ENCODE measurements around the gene ZNF445. TPM values are rescaled to one million over a fixed set of nuclear protein-coding genes. Genes with fewer than 3 reads are reported as not detected.

Gene ZNF445
- total and polyA plus RNA-seq, 4 experiments from 2014 or later = 0.57 to 31.5 (median 16.9) TPM

DNA sequence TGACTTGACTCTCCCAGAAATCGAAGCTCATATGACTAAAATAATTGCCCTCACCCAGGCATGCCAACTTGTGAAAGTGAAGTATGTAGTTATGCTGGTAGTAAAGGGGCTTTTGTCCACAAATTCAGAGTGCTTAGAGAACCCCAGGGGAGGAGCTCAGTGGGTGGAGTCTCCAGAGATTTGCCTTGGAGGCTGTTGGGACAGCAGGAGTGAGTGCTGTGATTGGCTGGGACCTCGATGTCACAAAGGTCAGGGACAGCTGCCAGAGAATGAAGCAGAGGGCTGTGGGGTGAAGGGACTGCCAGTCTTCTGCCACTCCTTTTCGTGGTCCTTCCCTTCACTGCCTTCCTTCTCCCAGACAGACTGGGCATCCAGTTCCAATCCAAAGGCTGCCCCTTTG is 49.8 kb downstream of the ZNF445 start:
- POLR2A ChIA-PET (ENCODE audit: partially characterized antibody) = no interaction called here
- no peaks in the 10 kb centered on the region for H3K36me3 ChIP-seq (ENCODE audit: insufficient read depth, low read length)
- no peaks in the 10 kb centered on the region for H3K4me1 Mint-ChIP-seq
- intact Hi-C loops (cut with micrococcal nuclease) = no loop called here
- H3K27ac ChIP-seq (ENCODE audit: low read depth, low read length) = no peak overlapping the region
- H3K4me3 Mint-ChIP-seq = no peak overlapping the region
- no peaks in the 10 kb centered on the region for H3K27me3 ChIP-seq (ENCODE audit: insufficient read depth, low read length)
- H3K9me3 Mint-ChIP-seq = no peaks in the 10 kb centered on the region
- DNase-seq = no peak
- H3K4me1 ChIP-seq (ENCODE audit: insufficient read depth, low read length) = no peaks in the 10 kb centered on the region
- CTCF ChIA-PET (ENCODE audit: partially characterized antibody) = no interaction called here
- H3K36me3 Mint-ChIP-seq = no peaks in the 10 kb centered on the region
- no peaks in the 10 kb centered on the region for H3K9me3 ChIP-seq (ENCODE audit: control insufficient read depth in 1 of 2, low read length in 2 of 2)
- peaks cover 4 to 5% of the 10 kb centered on the region in 2 donors for H3K27me3 Mint-ChIP-seq
- H3K4me3 ChIP-seq (ENCODE audit: low read length in 2 of 2) = no peak overlapping the region
- H3K27ac Mint-ChIP-seq = no peak overlapping the region

DNA sequence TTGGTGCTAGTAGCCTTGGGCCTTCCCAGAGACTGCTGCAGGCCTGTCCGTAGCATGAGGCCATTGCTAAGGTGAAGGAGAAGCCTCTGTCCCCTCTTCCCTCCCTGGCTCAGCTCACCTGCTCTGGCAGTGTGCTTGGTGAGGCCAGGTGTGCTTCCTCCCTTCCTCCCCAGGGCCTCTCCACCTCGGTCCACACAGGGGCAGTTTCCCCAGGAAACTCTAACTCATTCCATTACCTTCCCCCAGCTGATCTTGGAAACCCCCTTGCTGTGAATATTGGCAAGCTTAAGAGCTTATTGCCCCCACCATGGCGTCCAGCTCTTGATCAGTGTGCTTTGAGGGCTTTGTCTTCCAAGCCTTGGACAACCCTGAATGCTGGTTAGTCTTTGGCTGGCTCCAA is 52.7 kb downstream of the ZNF445 start:
- Histone ChIP-seq H3K4me3 (ENCODE audit: low read length in 2 of 2) (no peak overlapping the region), H3K9me3 (ENCODE audit: control insufficient read depth in 1 of 2, low read length in 2 of 2) (no peaks in the 10 kb centered on the region), H3K27ac (ENCODE audit: low read depth, low read length) (no peak overlapping the region), H3K36me3 (ENCODE audit: insufficient read depth, low read length) (no peaks in the 10 kb centered on the region), H3K27me3 (ENCODE audit: insufficient read depth, low read length) (no peaks in the 10 kb centered on the region), H3K4me1 (ENCODE audit: insufficient read depth, low read length) (no peaks in the 10 kb centered on the region)
- intact Hi-C loops (cut with micrococcal nuclease) = no loop called here
- CTCF ChIA-PET (ENCODE audit: partially characterized antibody) = no interaction called here
- no peak for DNase-seq
- H3K9me3 Mint-ChIP-seq = no peaks in the 10 kb centered on the region
- POLR2A ChIA-PET (ENCODE audit: partially characterized antibody) = no interaction called here
- H3K4me3 Mint-ChIP-seq = no peak overlapping the region
- peaks cover 4 to 5% of the 10 kb centered on the region in 2 donors for H3K27me3 Mint-ChIP-seq
- H3K4me1 Mint-ChIP-seq = no peaks in the 10 kb centered on the region
- H3K27ac Mint-ChIP-seq = no peak overlapping the region
- H3K36me3 Mint-ChIP-seq = no peaks in the 10 kb centered on the region

DNA sequence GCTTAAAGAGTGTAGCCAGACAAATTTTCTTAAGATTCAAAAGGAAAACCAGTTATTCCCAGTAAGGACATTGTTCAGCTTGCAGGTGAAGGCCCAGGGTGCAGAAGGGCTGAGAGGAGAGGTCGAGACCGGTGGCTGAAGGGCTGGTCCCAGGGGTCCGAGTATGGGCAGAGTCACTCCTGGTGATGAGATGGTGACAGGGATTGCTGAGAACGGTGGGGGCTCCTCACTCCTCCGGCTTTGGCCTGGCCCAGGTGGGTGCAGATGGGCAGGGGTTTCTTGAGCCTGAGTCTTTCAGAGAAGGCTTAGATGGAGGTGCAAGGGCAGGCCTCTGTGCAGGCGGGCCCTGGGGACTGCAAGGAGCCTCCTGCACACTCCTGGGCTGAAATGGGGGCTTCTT is 56.2 kb downstream of the ZNF445 start:
- CTCF ChIA-PET (ENCODE audit: partially characterized antibody) = no interaction called here

DNA sequence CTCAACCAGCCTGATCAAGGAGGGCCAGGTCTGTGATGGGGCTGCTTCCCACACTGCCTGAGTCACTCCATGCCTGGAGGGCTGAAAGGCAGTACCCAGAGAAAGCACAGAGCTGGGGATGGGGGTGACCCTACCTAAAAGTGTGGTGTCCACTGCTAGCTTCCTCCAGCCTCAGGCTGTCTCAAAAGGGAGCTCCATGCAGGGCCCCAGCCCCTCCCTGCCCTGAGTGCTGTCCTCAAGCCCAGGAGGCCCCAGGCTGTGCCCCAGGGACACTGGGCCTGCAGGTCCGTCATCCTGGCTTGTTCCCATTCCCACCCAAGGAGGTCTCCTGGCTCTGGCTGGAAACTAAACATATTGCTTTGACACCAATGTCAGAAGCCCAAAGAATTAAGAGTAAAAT is 56.8 kb downstream of the ZNF445 start:
- peaks cover 0 to 2% (median 0%) of the 10 kb centered on the region in 8 donors for H3K9me3 Mint-ChIP-seq
- H3K4me3 Mint-ChIP-seq = no peak overlapping the region
- intact Hi-C loops (cut with micrococcal nuclease) = no loop called here
- Histone ChIP-seq H3K27ac (ENCODE audit: low read depth, low read length) (no peak overlapping the region), H3K9me3 (ENCODE audit: control insufficient read depth in 1 of 2, low read length in 2 of 2) (no peaks in the 10 kb centered on the region), H3K4me1 (ENCODE audit: insufficient read depth, low read length) (no peaks in the 10 kb centered on the region), H3K36me3 (ENCODE audit: insufficient read depth, low read length) (no peaks in the 10 kb centered on the region), H3K4me3 (ENCODE audit: low read length in 2 of 2) (no peak overlapping the region), H3K27me3 (ENCODE audit: insufficient read depth, low read length) (no peaks in the 10 kb centered on the region)
- ChIA-PET POLR2A (ENCODE audit: partially characterized antibody) (no interaction called here), CTCF (ENCODE audit: partially characterized antibody) (no interaction called here)
- H3K4me1 Mint-ChIP-seq = no peaks in the 10 kb centered on the region
- no peaks in the 10 kb centered on the region for H3K36me3 Mint-ChIP-seq
- DNase-seq = no peak
- peaks cover 3% of the 10 kb centered on the region in 2 donors for H3K27me3 Mint-ChIP-seq
- H3K27ac Mint-ChIP-seq = no peak overlapping the region

More for the DNA sequence above, 56.2 kb downstream of the ZNF445 start:
- H3K27ac ChIP-seq (ENCODE audit: low read depth, low read length) = no peak overlapping the region
- no peak overlapping the region for H3K4me3 ChIP-seq (ENCODE audit: low read length in 2 of 2)
- no peak overlapping the region for H3K4me3 Mint-ChIP-seq
- no peaks in the 10 kb centered on the region for H3K9me3 ChIP-seq (ENCODE audit: control insufficient read depth in 1 of 2, low read length in 2 of 2)
- POLR2A ChIA-PET (ENCODE audit: partially characterized antibody) = no interaction called here
- H3K4me1 ChIP-seq (ENCODE audit: insufficient read depth, low read length) = no peaks in the 10 kb centered on the region
- H3K4me1 Mint-ChIP-seq = no peaks in the 10 kb centered on the region
- H3K27ac Mint-ChIP-seq = peak overlapping the region in 1 of 7 donors; percentile 71
- H3K36me3 Mint-ChIP-seq = no peaks in the 10 kb centered on the region
- H3K27me3 Mint-ChIP-seq = peaks cover 3% of the 10 kb centered on the region in 2 donors
- no peak for DNase-seq
- H3K9me3 Mint-ChIP-seq = peaks cover 0 to 2% (median 0%) of the 10 kb centered on the region in 8 donors
- intact Hi-C loops (cut with micrococcal nuclease) = no loop called here
- no peaks in the 10 kb centered on the region for H3K36me3 ChIP-seq (ENCODE audit: insufficient read depth, low read length)
- H3K27me3 ChIP-seq (ENCODE audit: insufficient read depth, low read length) = no peaks in the 10 kb centered on the region

DNA sequence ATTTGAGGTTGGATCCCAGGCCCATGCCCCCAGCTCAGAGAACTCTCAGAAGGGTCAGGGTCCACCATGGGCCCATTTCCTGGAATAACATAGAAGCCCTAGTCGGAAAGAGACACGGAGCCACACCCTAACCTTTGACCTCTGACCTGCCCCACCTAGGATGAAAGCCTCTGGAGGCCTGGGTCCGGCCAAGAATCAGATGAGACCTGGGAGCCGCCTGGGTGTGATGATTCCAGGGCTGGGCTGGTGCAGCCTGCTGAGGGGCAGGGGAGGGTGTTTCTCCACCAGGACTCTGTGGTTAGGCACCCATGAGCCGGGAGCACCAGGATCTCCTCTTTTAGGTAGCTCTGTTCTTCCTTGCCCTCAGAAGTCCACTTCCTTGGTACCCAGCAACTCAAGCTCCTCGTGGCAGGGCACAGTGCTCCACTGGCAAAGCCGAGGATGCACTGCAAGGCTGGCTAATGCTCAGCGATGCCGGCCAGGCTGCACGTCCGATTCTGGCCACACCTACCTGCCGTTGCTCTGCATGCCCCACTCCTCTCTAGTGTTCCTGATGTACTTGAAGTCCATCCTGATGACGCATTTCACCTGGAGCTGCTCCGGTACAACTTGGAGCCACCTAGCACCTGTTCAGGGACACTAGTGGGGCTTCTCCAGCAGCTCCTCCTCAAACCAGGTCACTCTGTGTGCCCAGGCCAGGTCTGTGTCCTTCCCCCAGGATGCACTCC is 57.4 kb downstream of the ZNF445 start:
- no peaks in the 10 kb centered on the region for H3K27me3 ChIP-seq (ENCODE audit: insufficient read depth, low read length)
- peaks cover 0 to 2% (median 0%) of the 10 kb centered on the region in 8 donors for H3K9me3 Mint-ChIP-seq
- peak overlapping the region in 1 of 7 donors; percentile 36 for H3K27ac Mint-ChIP-seq
- H3K9me3 ChIP-seq (ENCODE audit: control insufficient read depth in 1 of 2, low read length in 2 of 2) = no peaks in the 10 kb centered on the region
- no peak for DNase-seq
- no peak overlapping the region for H3K27ac ChIP-seq (ENCODE audit: low read depth, low read length)
- peaks cover 2 to 3% of the 10 kb centered on the region in 2 donors for H3K27me3 Mint-ChIP-seq
- intact Hi-C loops (cut with micrococcal nuclease) = no loop called here
- ChIA-PET POLR2A (ENCODE audit: partially characterized antibody) (no interaction called here), CTCF (ENCODE audit: partially characterized antibody) (no interaction called here)
- H3K4me1 ChIP-seq (ENCODE audit: insufficient read depth, low read length) = no peaks in the 10 kb centered on the region
- H3K4me3 ChIP-seq (ENCODE audit: low read length in 2 of 2) = no peak overlapping the region
- no peaks in the 10 kb centered on the region for H3K36me3 Mint-ChIP-seq
- no peak overlapping the region for H3K4me3 Mint-ChIP-seq
- no peaks in the 10 kb centered on the region for H3K36me3 ChIP-seq (ENCODE audit: insufficient read depth, low read length)
- no peaks in the 10 kb centered on the region for H3K4me1 Mint-ChIP-seq

DNA sequence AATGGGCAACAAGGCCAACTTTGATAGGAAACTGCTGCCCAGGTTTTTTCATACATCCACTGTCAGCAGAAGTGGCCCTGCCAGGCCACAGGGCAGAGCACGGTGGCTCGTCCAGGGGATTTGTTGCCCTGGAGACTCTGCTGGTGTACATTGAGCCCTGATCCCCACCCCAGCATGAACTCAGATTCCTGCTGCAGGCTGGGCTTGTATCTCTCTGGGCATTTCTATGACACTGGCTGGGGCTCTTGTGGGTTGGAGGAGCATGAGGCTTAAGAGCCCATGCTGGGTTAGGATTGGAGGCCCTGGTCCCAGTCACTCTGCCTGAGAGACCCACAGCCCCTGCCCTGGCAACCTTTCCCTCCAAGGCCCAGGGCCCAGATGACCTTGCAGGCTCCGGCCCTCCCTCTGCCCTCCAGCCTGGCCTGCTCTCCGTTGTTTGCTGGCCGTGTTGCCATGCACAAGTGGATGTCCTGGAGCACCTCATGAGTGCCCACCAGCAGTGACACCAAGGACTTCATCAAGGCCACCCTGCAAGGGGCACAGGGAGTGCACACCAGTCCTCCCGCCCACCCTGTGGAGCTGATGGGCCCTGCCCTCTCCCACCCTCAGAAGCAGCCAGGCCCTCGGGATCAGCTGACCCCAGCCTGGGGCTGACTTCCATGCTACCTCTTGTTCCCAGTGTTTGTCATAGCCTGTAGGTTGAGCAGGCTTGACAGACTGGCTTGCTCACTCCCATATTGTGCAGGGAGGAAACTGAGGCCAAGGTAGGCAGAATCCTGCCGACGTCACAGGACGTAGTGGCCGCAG is 58.2 kb downstream of the ZNF445 start:
- no peak for DNase-seq
- Histone ChIP-seq H3K36me3 (ENCODE audit: insufficient read depth, low read length) (no peaks in the 10 kb centered on the region), H3K27me3 (ENCODE audit: insufficient read depth, low read length) (no peaks in the 10 kb centered on the region), H3K27ac (ENCODE audit: low read depth, low read length) (no peak overlapping the region), H3K9me3 (ENCODE audit: control insufficient read depth in 1 of 2, low read length in 2 of 2) (no peaks in the 10 kb centered on the region), H3K4me3 (ENCODE audit: low read length in 2 of 2) (no peak overlapping the region), H3K4me1 (ENCODE audit: insufficient read depth, low read length) (no peaks in the 10 kb centered on the region)
- intact Hi-C loops (cut with micrococcal nuclease) = no loop called here
- no peaks in the 10 kb centered on the region for H3K36me3 Mint-ChIP-seq
- ChIA-PET POLR2A (ENCODE audit: partially characterized antibody) (no interaction called here), CTCF (ENCODE audit: partially characterized antibody) (no interaction called here)
- peaks cover 0 to 2% (median 0%) of the 10 kb centered on the region in 8 donors for H3K9me3 Mint-ChIP-seq
- H3K4me3 Mint-ChIP-seq = no peak overlapping the region
- peaks cover 0 to 3% of the 10 kb centered on the region in 2 donors for H3K27me3 Mint-ChIP-seq
- no peaks in the 10 kb centered on the region for H3K4me1 Mint-ChIP-seq
- H3K27ac Mint-ChIP-seq = no peak overlapping the region

DNA sequence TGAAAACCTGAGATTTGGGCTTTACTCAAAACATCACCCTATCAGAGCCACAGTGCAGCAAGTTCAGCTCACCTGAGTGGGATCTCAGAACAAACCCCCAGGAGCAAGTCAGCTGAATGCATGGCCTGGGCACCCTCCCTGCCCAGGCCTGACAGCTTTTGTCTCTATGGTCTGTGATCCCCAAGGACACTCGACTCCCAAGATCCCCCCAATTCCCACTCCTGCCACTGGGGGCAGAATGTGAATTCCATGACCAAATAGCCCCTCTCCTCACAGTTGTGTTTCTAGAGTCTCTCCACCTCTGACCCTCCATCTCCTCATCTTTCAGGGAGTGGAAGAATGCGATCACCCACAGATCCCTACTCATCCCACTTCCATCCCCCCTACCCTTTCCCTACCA is 58.9 kb downstream of the ZNF445 start:
- no peak for DNase-seq
- H3K9me3 ChIP-seq (ENCODE audit: control insufficient read depth in 1 of 2, low read length in 2 of 2) = no peaks in the 10 kb centered on the region
- H3K4me1 Mint-ChIP-seq = no peaks in the 10 kb centered on the region
- H3K27me3 ChIP-seq (ENCODE audit: insufficient read depth, low read length) = no peaks in the 10 kb centered on the region
- intact Hi-C loops (cut with micrococcal nuclease) = no loop called here
- no peaks in the 10 kb centered on the region for H3K4me1 ChIP-seq (ENCODE audit: insufficient read depth, low read length)
- no peaks in the 10 kb centered on the region for H3K36me3 Mint-ChIP-seq
- no peak overlapping the region for H3K4me3 ChIP-seq (ENCODE audit: low read length in 2 of 2)
- peaks cover 0 to 2% (median 0%) of the 10 kb centered on the region in 8 donors for H3K9me3 Mint-ChIP-seq
- no peaks in the 10 kb centered on the region for H3K36me3 ChIP-seq (ENCODE audit: insufficient read depth, low read length)
- peak overlapping the region in 1 of 7 donors; percentile 9 for H3K27ac Mint-ChIP-seq
- no peak overlapping the region for H3K27ac ChIP-seq (ENCODE audit: low read depth, low read length)
- POLR2A ChIA-PET (ENCODE audit: partially characterized antibody) = no interaction called here
- CTCF ChIA-PET (ENCODE audit: partially characterized antibody) = no interaction called here
- peaks cover 0 to 2% of the 10 kb centered on the region in 2 donors for H3K27me3 Mint-ChIP-seq
- no peak overlapping the region for H3K4me3 Mint-ChIP-seq

Data from CD4-positive, alpha-beta memory T cell (primary cell).